Renal cortex interstitium (tissue), 15 donors: ENCODE measurements around the gene ARPC3. TPM values are rescaled to one million over a fixed set of nuclear protein-coding genes. Genes with fewer than 3 reads are reported as not detected.
A peak's percentile ranks its signal among the peaks of the same experiment; 100 is the strongest.
"Not testable (repeated sequence)": the region's sequence is repeated elsewhere in the genome, so short reads cannot be mapped to it uniquely, and the experiment has no call there.

ENCODE experiments used
- DNase-seq, 11 donors: peaks; one replicate each; pipeline ENCODE4 v3.0.0-alpha.2; 2013; ENCODE audit warnings: low read depth in 9 of 11, low spot score in 4 of 11; ENCODE audit errors: extremely low read depth in 1 of 11
- long read RNA-seq, 16 experiments: transcript quantifications; one replicate each; lab custom pipeline, GENCODE V29; 2026
- polyA plus RNA-seq, 3 donors: library from polyadenylated mRNA; unstranded; fragments of 120-200 nt; gene quantifications; one replicate each; pipeline ENCODE4 v1.2.1, GENCODE V29; 2013; ENCODE audit not compliant: insufficient read length in 3 of 3

Gene ARPC3
- 100 to 1,000 TPM; 241 to 266 (median 248) TPM for polyA plus RNA-seq
- long read RNA-seq, donor 1, transcript ARPC3-201 (7 exons, 1,014 nt) = major isoform, 91 of 124 reads
- long read RNA-seq, donor 1, partial matches to known transcripts = 31 of 124 reads
- long read RNA-seq, donor 1, other reads (novel, unspliced or antisense) = 0 of 124 reads
- long read RNA-seq, donor 2, transcript ARPC3-201 (7 exons, 1,014 nt) = major isoform, 105 of 160 reads
- long read RNA-seq, donor 2, partial matches to known transcripts = 52 of 160 reads
- long read RNA-seq, donor 2, other reads (novel, unspliced or antisense) = 0 of 160 reads
- long read RNA-seq, donor 3, transcript ARPC3-201 (7 exons, 1,014 nt) = major isoform, 166 of 251 reads
- long read RNA-seq, donor 3, transcript ARPC3-205 (2 exons, 837 nt) = minor isoform, 5 of 251 reads
- long read RNA-seq, donor 3, partial matches to known transcripts = 79 of 251 reads
- long read RNA-seq, donor 3, other reads (novel, unspliced or antisense) = 0 of 251 reads
- long read RNA-seq, donor 4, transcript ARPC3-201 (7 exons, 1,014 nt) = major isoform, 100 of 143 reads
- long read RNA-seq, donor 4, partial matches to known transcripts = 42 of 143 reads
- long read RNA-seq, donor 4, other reads (novel, unspliced or antisense) = 0 of 143 reads
- long read RNA-seq, donor 5 = 0 reads
- long read RNA-seq, donor 6, transcript ARPC3-201 (7 exons, 1,014 nt) = major isoform, 107 of 193 reads
- long read RNA-seq, donor 6, partial matches to known transcripts = 81 of 193 reads
- long read RNA-seq, donor 6, other reads (novel, unspliced or antisense) = 0 of 193 reads
- long read RNA-seq, donor 7, transcript ARPC3-201 (7 exons, 1,014 nt) = major isoform, 192 of 262 reads
- long read RNA-seq, donor 7, partial matches to known transcripts = 67 of 262 reads
- long read RNA-seq, donor 7, other reads (novel, unspliced or antisense) = 0 of 262 reads
- long read RNA-seq, donor 8, transcript ARPC3-201 (7 exons, 1,014 nt) = major isoform, 217 of 375 reads
- long read RNA-seq, donor 8, partial matches to known transcripts = 154 of 375 reads
- long read RNA-seq, donor 8, other reads (novel, unspliced or antisense) = 0 of 375 reads
- long read RNA-seq, donor 9, transcript ARPC3-201 (7 exons, 1,014 nt) = major isoform, 124 of 179 reads
- long read RNA-seq, donor 9, partial matches to known transcripts = 51 of 179 reads
- long read RNA-seq, donor 9, other reads (novel, unspliced or antisense) = 0 of 179 reads
- long read RNA-seq, donor 10, transcript ARPC3-201 (7 exons, 1,014 nt) = major isoform, 154 of 252 reads
- long read RNA-seq, donor 10, partial matches to known transcripts = 94 of 252 reads
- long read RNA-seq, donor 10, other reads (novel, unspliced or antisense) = 0 of 252 reads
- long read RNA-seq, donor 11, transcript ARPC3-201 (7 exons, 1,014 nt) = major isoform, 95 of 122 reads
- long read RNA-seq, donor 11, partial matches to known transcripts = 25 of 122 reads
- long read RNA-seq, donor 11, other reads (novel, unspliced or antisense) = 0 of 122 reads
- long read RNA-seq, donor 12, transcript ARPC3-201 (7 exons, 1,014 nt) = major isoform, 68 of 109 reads
- long read RNA-seq, donor 12, partial matches to known transcripts = 39 of 109 reads
- long read RNA-seq, donor 12, other reads (novel, unspliced or antisense) = 0 of 109 reads
- long read RNA-seq, donor 13 = 0 reads
- long read RNA-seq, donor 14, transcript ARPC3-201 (7 exons, 1,014 nt) = major isoform, 136 of 184 reads
- long read RNA-seq, donor 14, partial matches to known transcripts = 48 of 184 reads
- long read RNA-seq, donor 14, other reads (novel, unspliced or antisense) = 0 of 184 reads
- long read RNA-seq, donor 15, transcript ARPC3-201 (7 exons, 1,014 nt) = major isoform, 55 of 93 reads
- long read RNA-seq, donor 15, partial matches to known transcripts = 38 of 93 reads
- long read RNA-seq, donor 15, other reads (novel, unspliced or antisense) = 0 of 93 reads
- long read RNA-seq, donor 16, transcript ARPC3-201 (7 exons, 1,014 nt) = major isoform, 282 of 372 reads
- long read RNA-seq, donor 16, partial matches to known transcripts = 86 of 372 reads
- long read RNA-seq, donor 16, other reads (novel, unspliced or antisense) = 0 of 372 reads

GRCh38 chr12:110449799-110450497 lies at the start of gene ARPC3:
TSS of gene ARPC3 (minus strand) at chr12:110450337. CDS start at chr12:110450260, 77 bp downstream.
- peak; percentile 81 to 95 (median 91) for DNase-seq

GRCh38 chr12:110498984-110499706 lies 49.0 kb upstream of the ARPC3 start:
- DNase-seq = no peak

GRCh38 chr12:110475426-110475825 lies 25.3 kb upstream of the ARPC3 start:
- DNase-seq = no peak

DNA sequence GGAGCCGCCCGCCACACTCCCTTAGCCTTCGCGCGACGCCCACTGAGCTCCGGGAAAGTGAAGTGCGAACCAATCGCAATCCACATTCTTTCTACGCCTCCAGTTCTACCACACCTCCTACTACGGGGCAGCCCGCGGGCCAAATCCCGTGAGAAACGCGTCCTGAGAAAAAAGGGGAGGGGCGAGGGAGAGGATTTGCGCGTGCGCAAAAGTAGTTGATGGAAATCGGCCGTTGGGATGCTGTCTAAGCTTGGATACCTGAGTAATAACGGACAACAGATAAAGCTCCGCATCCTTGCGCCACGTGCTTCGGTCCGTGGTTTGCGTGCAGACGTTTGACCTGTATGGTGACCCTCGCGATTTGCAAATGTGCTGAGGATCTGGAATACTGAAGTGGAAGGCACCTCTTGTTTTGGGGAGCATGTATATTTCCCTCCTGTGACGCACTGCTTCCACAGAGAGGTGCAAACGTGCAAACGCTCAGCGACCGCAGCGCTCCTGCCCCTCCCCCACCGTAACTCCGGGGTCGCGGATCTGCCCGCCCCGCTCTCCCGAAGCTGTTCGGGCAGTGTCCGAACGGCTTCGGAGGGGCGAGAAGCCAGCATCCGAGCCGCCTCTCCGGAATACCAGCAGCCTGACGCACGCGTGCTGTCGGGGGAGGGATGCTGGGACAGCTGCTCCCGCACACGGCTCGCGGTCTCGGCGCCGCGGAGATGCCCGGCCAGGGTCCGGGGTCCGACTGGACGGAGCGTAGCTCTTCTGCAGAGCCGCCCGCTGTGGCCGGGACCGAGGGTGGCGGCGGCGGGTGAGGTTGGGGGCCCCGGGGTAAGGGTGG lies 18.3 kb upstream of the ARPC3 start, which contains the start of the genes FAM216A and GPN3:
Gene FAM216A, plus strand, starts transcription at position 632 of the 835 bp plus-strand sequence. Its CDS starts 31 bp downstream, at position 663.
Gene GPN3, minus strand, starts transcription at position 44 of the 835 bp plus-strand sequence. CDS start 54 bp downstream, outside the sequence.
- peak; percentile 95 to 99 (median 97) for DNase-seq

GRCh38 chr12:110467847-110468213 lies 17.7 kb upstream of the ARPC3 start:
- peak in 1 of 11 donors; percentile 2 for DNase-seq

GRCh38 chr12:110466791-110467190 lies 16.7 kb upstream of the ARPC3 start:
- DNase-seq = no peak

DNA sequence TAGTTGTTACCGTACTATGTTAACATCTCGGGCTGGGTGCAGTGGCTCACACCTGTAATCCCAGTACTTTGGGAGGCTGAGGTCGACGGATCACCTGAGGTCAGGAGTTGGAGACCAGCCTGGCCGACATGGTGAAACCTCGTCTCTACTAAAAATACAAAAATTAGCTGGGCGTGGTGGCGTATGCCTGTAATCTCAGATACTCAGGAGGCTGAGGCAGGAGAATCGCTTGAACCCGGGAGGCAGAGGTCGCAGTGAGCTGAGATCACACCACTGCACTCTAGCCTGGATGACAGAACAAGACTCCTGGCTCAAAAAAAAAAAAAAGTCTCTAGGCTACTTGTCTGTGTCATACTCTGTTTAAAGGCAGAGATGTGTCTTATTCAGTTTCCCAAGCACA lies 15.6 kb upstream of the ARPC3 start:
- DNase-seq = not testable (repeated sequence)

DNA sequence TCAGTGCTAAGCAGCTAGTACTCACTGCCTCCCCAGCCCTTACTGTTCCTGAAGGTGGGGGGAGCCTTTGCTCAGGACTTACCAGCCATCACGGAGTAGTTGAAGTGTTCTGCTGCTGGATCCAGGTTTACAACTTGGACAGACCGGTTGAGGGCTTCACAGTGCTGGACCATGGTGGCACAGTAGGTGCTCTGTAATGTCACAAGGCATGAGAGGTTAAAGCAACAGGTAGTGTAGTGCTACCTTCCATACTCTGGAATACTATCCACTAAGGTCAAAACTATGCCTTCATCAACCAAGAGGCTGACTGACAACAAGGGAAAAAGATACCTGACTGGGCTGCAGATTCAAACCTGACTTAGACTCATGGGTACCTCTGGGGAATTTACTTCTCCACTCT lies 14.9 kb upstream of the ARPC3 start:
- no peak for DNase-seq

- not testable (repeated sequence) for DNase-seq
Measured at GRCh38 chr12:110461189-110461588, 11.1 kb upstream of the ARPC3 start.

- DNase-seq = no peak
Measured at GRCh38 chr12:110458756-110459155, 8.6 kb upstream of the ARPC3 start.

DNA sequence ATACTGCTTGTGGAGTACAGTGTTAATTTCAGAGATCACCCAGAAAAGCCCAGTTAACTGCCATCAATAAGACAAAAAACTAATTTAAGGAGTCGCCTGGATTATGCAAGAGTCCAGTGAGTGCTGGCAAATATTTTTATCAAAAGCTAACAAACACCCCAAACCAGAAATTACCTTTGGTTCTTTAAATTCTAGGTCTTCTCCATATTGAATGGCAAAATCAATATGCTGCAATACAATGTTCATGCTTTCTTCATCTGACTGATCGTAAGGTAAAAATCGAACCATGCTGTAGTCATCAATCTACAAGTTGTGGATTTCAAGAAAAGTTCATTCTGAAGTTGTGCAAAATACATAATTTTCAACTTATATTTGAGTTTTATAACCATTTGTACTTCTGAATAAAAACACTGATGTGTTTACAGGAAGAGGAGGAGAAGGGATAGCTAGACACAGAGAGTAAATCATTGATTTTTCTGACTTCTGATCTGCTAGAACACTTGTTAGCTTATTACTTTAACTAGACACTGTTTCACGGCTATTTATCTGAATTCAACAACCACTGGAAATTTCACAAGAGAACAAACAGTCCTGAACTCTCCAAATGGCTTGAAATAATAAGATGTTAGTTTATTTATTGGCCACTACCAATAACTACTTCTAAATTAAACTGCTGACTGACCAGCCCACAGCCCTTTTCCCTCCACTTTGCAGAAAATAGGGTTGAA lies 3.6 kb upstream of the ARPC3 start:
- no peak for DNase-seq

DNA sequence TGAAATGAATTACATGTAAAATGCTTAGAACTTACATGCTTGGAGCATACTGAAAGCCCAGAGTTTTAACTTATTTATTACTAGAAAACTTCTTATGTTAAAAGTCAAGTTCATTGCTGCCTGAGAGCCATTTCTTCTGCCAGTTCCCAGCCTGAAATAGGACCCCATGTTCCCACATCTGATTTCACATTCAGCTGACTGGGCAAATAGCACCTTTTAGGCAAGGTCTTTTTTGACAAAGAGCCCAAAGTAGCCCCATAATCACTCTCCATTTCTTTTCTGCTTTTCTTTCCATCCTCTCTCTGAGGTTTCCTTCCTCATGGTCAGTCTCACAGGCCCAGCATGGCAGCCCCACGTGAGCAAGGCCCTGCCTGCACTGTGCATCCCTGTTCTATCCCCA lies 1.1 kb upstream of the ARPC3 start:
- no peak for DNase-seq

GRCh38 chr12:110444455-110444854 lies 5.7 kb downstream of the ARPC3 start:
- DNase-seq = no peak

GRCh38 chr12:110436231-110436630 lies 13.9 kb downstream of the ARPC3 start:
- DNase-seq = no peak
